Neural cell (in vitro differentiated cells): ENCODE results near the gene CCDC88C. TPM values are rescaled to one million over a fixed set of nuclear protein-coding genes. Genes with fewer than 3 reads are reported as not detected.

Source experiments
- H2AFZ ChIP-seq: fragments of 200-600, 300-800 bp; sonication (generic), shearing (Covaris generic); 2 replicates; pipeline ENCODE4 v1.6.0; 2014; ENCODE audit warnings: low read depth, mild to moderate bottlenecking, antibody characterized with exemption, low read length, moderate library complexity
- H3F3A ChIP-seq: fragments of 200-600 bp; shearing (Covaris generic); 2 replicates; pipeline ENCODE4 v1.6.1; 2016; ENCODE audit warnings: mild to moderate bottlenecking, moderate library complexity, mixed read lengths, antibody characterized with exemption, low read length; ENCODE audit not compliant: insufficient read depth, poor library complexity, severe bottlenecking
- H3K27ac ChIP-seq: fragments of 200-600, 300-800 bp; sonication (generic), shearing (Covaris generic); 2 replicates; pipeline ENCODE4 v1.5.1; 2014; ENCODE audit warnings: mild to moderate bottlenecking, low read length, moderate library complexity
- H3K27me3 ChIP-seq: fragments of 300-800, 200-600 bp; sonication (generic), shearing (Covaris generic); 2 replicates; pipeline ENCODE4 v1.6.0; 2014; ENCODE audit warnings: mild to moderate bottlenecking, low read depth, low read length, moderate library complexity; ENCODE audit not compliant: insufficient read depth
- H3K36me3 ChIP-seq: fragments of 300-800, 200-600 bp; sonication (generic), shearing (Covaris generic); 2 replicates; pipeline ENCODE4 v1.5.1; 2014; ENCODE audit warnings: mild to moderate bottlenecking, antibody characterized with exemption, low read length, moderate library complexity; ENCODE audit not compliant: insufficient read depth
- H3K4me2 ChIP-seq: fragments of 300-800, 200-600 bp; sonication (generic), shearing (Covaris generic); 2 replicates; pipeline ENCODE4 v1.6.0; 2014; ENCODE audit warnings: mild to moderate bottlenecking, low read length
- H3K4me3 ChIP-seq: fragments of 300-800, 200-600 bp; sonication (generic), shearing (Covaris generic); 2 replicates; pipeline ENCODE4 v1.5.1; 2014; ENCODE audit warnings: mild to moderate bottlenecking, low read length, moderate library complexity
- H3K79me2 ChIP-seq: fragments of 200-600 bp; shearing (Covaris generic); replicated peaks from 2 replicates; pipeline ENCODE4 v1.6.0; 2014; ENCODE audit warnings: mild to moderate bottlenecking, low read length, moderate library complexity; ENCODE audit not compliant: insufficient read depth
- H3K9ac ChIP-seq: fragments of 300-800, 200-600 bp; sonication (generic), shearing (Covaris generic); 2 replicates; pipeline ENCODE4 v1.6.1; 2016; ENCODE audit warnings: mild to moderate bottlenecking, low read length, mixed read lengths
- H3K9me2 ChIP-seq: fragments of 200-600 bp; shearing (Covaris generic); 2 replicates; pipeline ENCODE4 v1.6.1; 2016; ENCODE audit warnings: mild to moderate bottlenecking, low read length, mixed read lengths; ENCODE audit not compliant: insufficient read depth
- H3K9me3 ChIP-seq: fragments of 200-600, 300-800 bp; sonication (generic), shearing (Covaris generic); 2 replicates; pipeline ENCODE4 v1.6.1; 2016; ENCODE audit warnings: mild to moderate bottlenecking, mixed run types, low read length, moderate library complexity, mixed read lengths
- H4K20me1 ChIP-seq: fragments of 200-600 bp; shearing (Covaris generic); 2 replicates; pipeline ENCODE4 v1.6.1; 2016; ENCODE audit warnings: mild to moderate bottlenecking, mixed run types; ENCODE audit not compliant: insufficient read depth
- CTCF ChIP-seq: fragments of 450-650 bp; IDR thresholded peaks from 2 replicates; pipeline ENCODE4 v1.5.1; 2014; ENCODE audit warnings: antibody characterized with exemption, mild to moderate bottlenecking, moderate library complexity; ENCODE audit not compliant: poor library complexity, severe bottlenecking
- EP300 ChIP-seq: fragments of 450-650 bp; conservative IDR thresholded peaks from 2 replicates; pipeline ENCODE4 v1.6.1; 2014; ENCODE audit warnings: antibody characterized with exemption, mild to moderate bottlenecking, moderate library complexity; ENCODE audit not compliant: poor library complexity, severe bottlenecking
- EZH2 ChIP-seq: fragments of 200-600, 300-800 bp; shearing (Covaris generic), sonication (generic); IDR thresholded peaks from 2 replicates; pipeline ENCODE4 v1.6.1; 2014; ENCODE audit warnings: antibody characterized with exemption, low read length, borderline replicate concordance, mild to moderate bottlenecking; ENCODE audit not compliant: insufficient read depth, poor library complexity, severe bottlenecking
- MXI1 ChIP-seq: fragments of 450-650 bp; conservative IDR thresholded peaks from 2 replicates; pipeline ENCODE4 v1.6.1; 2014; ENCODE audit warnings: antibody characterized with exemption, mild to moderate bottlenecking; ENCODE audit not compliant: poor library complexity, severe bottlenecking
- POLR2AphosphoS5 ChIP-seq: IDR thresholded peaks from 2 replicates; pipeline ENCODE4 v1.6.1; 2012
- RAD21 ChIP-seq: fragments of 450-650 bp; conservative IDR thresholded peaks from 2 replicates; pipeline ENCODE4 v1.6.1; 2014; ENCODE audit warnings: antibody characterized with exemption, mild to moderate bottlenecking, moderate library complexity
- REST ChIP-seq: IDR thresholded peaks from 2 replicates; pipeline ENCODE4 v1.6.1; 2012; ENCODE audit warnings: borderline replicate concordance
- SMC3 ChIP-seq: fragments of 450-650 bp; conservative IDR thresholded peaks from 2 replicates; pipeline ENCODE4 v1.6.1; 2014; ENCODE audit warnings: antibody characterized with exemption, mild to moderate bottlenecking, moderate library complexity; ENCODE audit not compliant: poor library complexity
- TAF1 ChIP-seq: IDR thresholded peaks from 2 replicates; pipeline ENCODE4 v1.6.1; 2012; ENCODE audit warnings: low read depth
- polyA plus RNA-seq: library from polyadenylated mRNA; depleted of rRNA; stranded (reverse); fragments of >200 nt; gene quantifications from 2 replicates; pipeline ENCODE4 v1.2.3, GENCODE V29; 2014

The CCDC88C gene
- polyA plus RNA-seq, 1 donor from 2014 or later, result 20.1 TPM

- TF ChIP-seq MXI1 (no peak), SMC3 (no peak), REST (no peak), RAD21 (no peak), CTCF (no peak), POLR2AphosphoS5 (no peak), EZH2 (no peak), EP300 (no peak), TAF1 (no peak)
- Histone ChIP-seq H3K27me3 (no peaks in the 10 kb centered on the region), H3K27ac (no peak overlapping the region), H3K9ac (no peak overlapping the region), H2AFZ (no peak overlapping the region), H3F3A (no peaks in the 10 kb centered on the region), H3K4me3 (no peak overlapping the region), H4K20me1 (no peaks in the 10 kb centered on the region), H3K36me3 (no peaks in the 10 kb centered on the region), H3K9me2 (no peaks in the 10 kb centered on the region), H3K4me2 (no peak overlapping the region), H3K79me2 (peaks cover 49% of the 10 kb centered on the region), H3K9me3 (no peaks in the 10 kb centered on the region)
These were observed 47.8 kb downstream of the CCDC88C start for GRCh38 chr14:91369628-91370445.

DNA sequence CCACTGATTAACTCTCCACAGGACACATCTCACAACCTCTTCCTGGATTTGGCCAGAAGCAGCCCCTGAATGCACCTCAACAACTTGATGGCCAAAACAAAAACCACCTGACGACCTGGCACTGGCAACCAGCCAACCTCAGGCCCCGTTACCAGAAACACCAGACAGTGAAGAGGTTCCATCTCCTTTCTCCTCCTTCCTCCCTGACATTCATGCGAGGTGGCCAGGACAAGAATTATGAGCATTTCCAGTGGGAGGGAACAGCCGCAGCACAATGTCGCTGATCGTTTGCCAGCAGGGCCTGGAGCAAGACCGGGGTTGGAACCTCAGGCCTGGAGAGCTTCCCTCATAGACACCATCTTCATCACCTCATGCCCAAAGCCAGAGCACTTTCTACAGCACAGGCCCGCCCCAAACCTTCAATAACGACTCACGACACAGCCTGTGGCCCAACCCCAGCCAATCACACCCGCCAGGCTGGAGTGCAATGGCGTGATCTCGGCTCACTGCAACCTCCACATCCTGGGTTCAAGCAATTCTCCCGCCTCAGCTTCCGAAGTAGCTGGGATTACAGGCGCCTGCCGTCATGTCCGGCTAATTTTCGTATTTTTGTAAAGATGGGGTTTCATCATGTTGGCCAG, 48.7 kb downstream of the CCDC88C start:
- no peaks in the 10 kb centered on the region for H3K9me3 ChIP-seq
- no peaks in the 10 kb centered on the region for H3F3A ChIP-seq
- TF ChIP-seq EZH2 (no peak), RAD21 (no peak), SMC3 (no peak)
- no peak overlapping the region for H2AFZ ChIP-seq
- H3K36me3 ChIP-seq, result no peaks in the 10 kb centered on the region
- H3K9ac ChIP-seq, result no peak overlapping the region
- H3K27ac ChIP-seq, result no peak overlapping the region
- H3K4me3 ChIP-seq, result no peak overlapping the region
- H3K4me2 ChIP-seq, result no peak overlapping the region
- no peaks in the 10 kb centered on the region for H4K20me1 ChIP-seq
- peaks cover 56% of the 10 kb centered on the region for H3K79me2 ChIP-seq
- H3K27me3 ChIP-seq, result no peaks in the 10 kb centered on the region
- no peaks in the 10 kb centered on the region for H3K9me2 ChIP-seq
